Measurements from ENCODE around the gene SPTSSA.

DNA sequence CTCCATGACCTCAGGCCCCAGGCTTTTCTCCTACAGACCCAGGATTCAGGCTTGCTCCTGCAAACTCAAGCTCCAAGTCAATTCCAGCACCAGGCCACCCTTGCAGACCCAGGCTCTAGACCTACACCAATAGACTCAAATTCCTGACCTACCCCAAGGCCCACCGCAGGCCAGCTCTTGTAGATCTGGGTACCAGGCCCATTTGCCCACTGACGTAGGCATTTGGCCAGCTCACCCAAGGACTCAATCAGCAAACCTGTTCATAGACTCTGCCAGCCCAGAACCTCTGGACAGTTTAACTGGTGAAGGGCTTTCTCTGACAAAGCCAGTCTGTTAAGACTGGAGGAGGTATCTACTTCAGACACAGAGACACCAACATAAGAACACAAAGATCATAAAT is 52.3 kb downstream of the SPTSSA start:
- no peak for TF ChIP-seq POLR2AphosphoS5 (IDR thresholded peaks at IDR 0.05; ENCODE audit: low read depth, low read length)
- no peak for TF ChIP-seq POLR2A (IDR thresholded peaks at IDR 0.05; ENCODE audit: low read depth, low read length)
- TF ChIP-seq TAF1 (IDR thresholded peaks at IDR 0.05; ENCODE audit: low read depth, low read length), result no peak
- no peak for TF ChIP-seq SPI1 (IDR thresholded peaks at IDR 0.05; ENCODE audit: low read depth, low read length)
